HCEC 1CT (cell line): Measurements from ENCODE around the gene FLACC1.
"Not testable (repeated sequence)": the region's sequence is repeated elsewhere in the genome, so short reads cannot be mapped to it uniquely, and the experiment has no call there.

Experiments used
- DNase-seq: peaks from one replicate; pipeline ENCODE4 v3.0.0-alpha.2; 2017

The FLACC1 gene

GRCh38 chr2:201357221-201357620 lies at the start of gene FLACC1:
Gene FLACC1, minus strand, starts transcription at chr2:201357345. Its CDS starts 5,941 bp downstream, at chr2:201351404.
- DNase-seq, result peak; percentile 63

GRCh38 chr2:201406077-201406662 lies 49.0 kb upstream of the FLACC1 start:
- DNase-seq, result peak; percentile 80

- DNase-seq, result no peak
Measured at GRCh38 chr2:201404699-201405280, 47.6 kb upstream of the FLACC1 start.

- DNase-seq, result no peak
Measured at GRCh38 chr2:201403880-201404279, 46.7 kb upstream of the FLACC1 start.

GRCh38 chr2:201402651-201403562 lies 45.8 kb upstream of the FLACC1 start:
- DNase-seq, result no peak

GRCh38 chr2:201401815-201402214 lies 44.7 kb upstream of the FLACC1 start:
- no peak for DNase-seq

GRCh38 chr2:201396595-201396994 lies 39.5 kb upstream of the FLACC1 start:
- DNase-seq, result no peak

- DNase-seq, result peak; percentile 25
Measured at GRCh38 chr2:201383136-201383535, 26.0 kb upstream of the FLACC1 start.

- no peak for DNase-seq
Measured at GRCh38 chr2:201378496-201379397, 21.6 kb upstream of the FLACC1 start.

- DNase-seq, result no peak
Measured at GRCh38 chr2:201377218-201377617, 20.1 kb upstream of the FLACC1 start.

GRCh38 chr2:201369775-201370174 lies 12.6 kb upstream of the FLACC1 start:
- no peak for DNase-seq

- DNase-seq, result not testable (repeated sequence)
Measured at GRCh38 chr2:201369318-201369717, 12.2 kb upstream of the FLACC1 start.

GRCh38 chr2:201366146-201366545 lies 9.0 kb upstream of the FLACC1 start:
- peak; percentile 54 for DNase-seq

- DNase-seq, result peak; percentile 74
Measured at GRCh38 chr2:201363857-201364560, 6.9 kb upstream of the FLACC1 start.

- no peak for DNase-seq
Measured at GRCh38 chr2:201362396-201362795, 5.3 kb upstream of the FLACC1 start.

GRCh38 chr2:201361078-201361733 lies 4.1 kb upstream of the FLACC1 start:
- DNase-seq, result no peak

GRCh38 chr2:201360256-201360655 lies 3.1 kb upstream of the FLACC1 start:
- no peak for DNase-seq

- peak; percentile 92 for DNase-seq
Measured at GRCh38 chr2:201358684-201359083, 1.5 kb upstream of the FLACC1 start.

GRCh38 chr2:201353116-201353515 lies 4.0 kb downstream of the FLACC1 start:
- DNase-seq, result no peak

- DNase-seq, result no peak
Measured at GRCh38 chr2:201350879-201351278, 6.3 kb downstream of the FLACC1 start.

- no peak for DNase-seq
Measured at GRCh38 chr2:201349601-201350000, 7.5 kb downstream of the FLACC1 start.

- no peak for DNase-seq
Measured at GRCh38 chr2:201348758-201349157, 8.4 kb downstream of the FLACC1 start.
